ENCODE data around the gene ARSG. TPM values are rescaled to one million over a fixed set of nuclear protein-coding genes. Genes with fewer than 3 reads are reported as not detected.

Gene ARSG
- polyA plus RNA-seq, 1 of the 3 experiments (the other 2 are of a cell fraction), result 0.41 TPM

DNA sequence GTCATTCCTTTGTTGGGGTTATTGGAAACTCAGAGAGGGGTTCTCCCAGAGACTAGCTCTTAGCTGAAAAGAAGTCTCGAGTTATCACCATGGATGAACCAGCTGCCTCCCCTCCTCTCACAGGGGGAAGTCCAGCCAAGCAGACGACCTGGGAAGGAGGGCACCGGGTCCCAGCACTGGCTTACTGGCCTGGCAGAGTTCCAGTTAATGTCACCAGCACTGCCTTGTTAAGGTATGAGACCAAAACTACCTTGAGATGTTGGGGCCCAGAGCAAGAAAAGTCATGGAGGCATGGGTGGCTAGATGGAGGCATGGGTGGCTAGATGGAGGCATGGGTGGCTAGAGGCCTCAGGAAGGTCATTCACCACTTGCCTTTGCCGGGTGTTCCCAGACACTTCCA, 93.6 kb downstream of the ARSG start:
- Histone ChIP-seq H3K27ac (ENCODE audit: low read depth in 2 of 2, low read length in 1 of 2) (no peak overlapping the region), H3K4me1 (ENCODE audit: control insufficient read depth in 1 of 2, insufficient read depth in 2 of 2, low read depth in 1 of 2, low read length in 1 of 2) (no peaks in the 10 kb centered on the region), H3K9ac (no peak overlapping the region), H3K4me3 (ENCODE audit: low read depth in 2 of 2, low read length in 1 of 2) (no peak overlapping the region), H3K4me2 (no peak overlapping the region), H4K20me1 (ENCODE audit: insufficient read depth) (no peaks in the 10 kb centered on the region), H2AFZ (ENCODE audit: low read depth) (no peak overlapping the region), H3K9me3 (no peaks in the 10 kb centered on the region), H3K36me3 (replicated peaks in 1 of 2; ENCODE audit: control insufficient read depth in 1 of 2, insufficient read depth in 2 of 2, low read length in 1 of 2) (no peaks in the 10 kb centered on the region), H3K9me2 (no peaks in the 10 kb centered on the region), H3F3A (replicated peaks; ENCODE audit: insufficient read depth) (no peaks in the 10 kb centered on the region), H3K79me2 (ENCODE audit: insufficient read depth) (no peaks in the 10 kb centered on the region), H3K27me3 (ENCODE audit: insufficient read depth) (no peaks in the 10 kb centered on the region; the same call in 1 of the 2 replicates)
- POLR2A ChIA-PET, result no interaction called here
- no peak for DNase-seq
- TF ChIP-seq FOSL2 (IDR thresholded peaks at IDR 0.05; ENCODE audit: borderline replicate concordance, low read depth) (no peak), RAD21 (IDR thresholded peaks at IDR 0.05; ENCODE audit: low read length) (no peak), NFIC (IDR thresholded peaks at IDR 0.05; ENCODE audit: borderline replicate concordance) (no peak), ELF1 (IDR thresholded peaks at IDR 0.05) (no peak), FOXJ3 (CRISPR knock-in tag; IDR thresholded peaks at IDR 0.05) (no peak), GABPA (IDR thresholded peaks at IDR 0.05; ENCODE audit: low read depth) (no peak), CHD2 (IDR thresholded peaks at IDR 0.05; ENCODE audit: low read length, partially characterized antibody) (no peak), NRF1 (IDR thresholded peaks at IDR 0.05; ENCODE audit: low read depth, low read length) (no peak), MEF2A (IDR thresholded peaks at IDR 0.05; ENCODE audit: borderline replicate concordance, low read depth) (no peak), RCOR1 (IDR thresholded peaks at IDR 0.05; ENCODE audit: low read length) (no peak), EZH2phosphoT487 (IDR thresholded peaks at IDR 0.05; ENCODE audit: borderline replicate concordance, low read depth) (no peak)
- TF ChIP-seq, protein P1, sequence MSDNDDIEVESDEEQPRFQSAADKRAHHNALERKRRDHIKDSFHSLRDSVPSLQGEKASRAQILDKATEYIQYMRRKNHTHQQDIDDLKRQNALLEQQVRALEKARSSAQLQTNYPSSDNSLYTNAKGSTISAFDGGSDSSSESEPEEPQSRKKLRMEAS (IDR thresholded peaks at IDR 0.05; ENCODE audit: low read depth), result no peak
- TF ChIP-seq, protein P2, sequence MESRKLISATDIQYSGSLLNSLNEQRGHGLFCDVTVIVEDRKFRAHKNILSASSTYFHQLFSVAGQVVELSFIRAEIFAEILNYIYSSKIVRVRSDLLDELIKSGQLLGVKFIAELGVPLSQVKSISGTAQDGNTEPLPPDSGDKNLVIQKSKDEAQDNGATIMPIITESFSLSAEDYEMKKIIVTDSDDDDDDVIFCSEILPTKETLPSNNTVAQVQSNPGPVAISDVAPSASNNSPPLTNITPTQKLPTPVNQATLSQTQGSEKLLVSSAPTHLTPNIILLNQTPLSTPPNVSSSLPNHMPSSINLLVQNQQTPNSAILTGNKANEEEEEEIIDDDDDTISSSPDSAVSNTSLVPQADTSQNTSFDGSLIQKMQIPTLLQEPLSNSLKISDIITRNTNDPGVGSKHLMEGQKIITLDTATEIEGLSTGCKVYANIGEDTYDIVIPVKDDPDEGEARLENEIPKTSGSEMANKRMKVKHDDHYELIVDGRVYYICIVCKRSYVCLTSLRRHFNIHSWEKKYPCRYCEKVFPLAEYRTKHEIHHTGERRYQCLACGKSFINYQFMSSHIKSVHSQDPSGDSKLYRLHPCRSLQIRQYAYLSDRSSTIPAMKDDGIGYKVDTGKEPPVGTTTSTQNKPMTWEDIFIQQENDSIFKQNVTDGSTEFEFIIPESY (IDR thresholded peaks at IDR 0.05; ENCODE audit: borderline replicate concordance, low read depth), result no peak
- 33% methylated on average over 4 of the region's 4 CpGs for WGBS (ENCODE audit: low lambda C conversion rate)
- CTCF ChIA-PET, result interaction anchor here (1.2 to 2.5 kb wide), 3 partner anchors 14 to 81 kb away, joined by 3 to 11 read pairs (median 4); no protein-coding TSS in a partner anchor

DNA sequence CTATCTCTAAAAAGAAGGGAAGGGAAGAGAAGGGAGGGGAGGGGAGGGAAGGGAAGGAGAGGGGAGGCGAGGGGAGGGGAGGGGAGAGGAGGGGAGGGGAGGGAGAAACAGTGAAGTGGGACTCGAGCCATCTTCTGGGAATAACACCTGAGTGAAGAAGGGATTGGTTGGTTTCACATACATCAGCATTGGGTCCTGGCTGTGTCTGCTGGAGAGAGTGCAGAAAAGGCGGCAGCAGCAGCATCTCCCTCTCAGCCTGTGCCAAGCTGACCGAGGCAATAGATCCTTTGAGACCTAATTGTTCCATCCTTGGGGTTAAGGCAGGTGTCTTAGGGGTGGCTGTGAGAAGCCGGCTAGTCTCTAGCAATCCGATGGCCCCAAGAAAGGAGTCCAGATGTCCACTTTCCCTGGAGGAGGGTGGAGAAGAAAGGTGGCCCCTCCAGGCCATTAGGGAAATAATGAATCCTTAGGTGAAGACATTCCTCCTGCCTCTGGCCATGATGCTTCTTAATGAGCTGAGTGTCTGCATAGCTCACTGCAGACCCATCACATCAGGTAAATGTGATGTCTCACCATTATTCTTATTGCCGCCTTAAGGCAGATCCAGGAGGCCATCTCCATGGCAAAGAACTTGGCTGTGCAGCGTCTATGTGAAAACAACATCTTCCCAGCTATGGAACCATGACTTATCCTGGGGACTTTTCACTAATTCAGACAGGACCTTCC, 94.4 kb downstream of the ARSG start:
- Histone ChIP-seq H3K9me3 (no peaks in the 10 kb centered on the region), H3K4me3 (ENCODE audit: low read depth in 2 of 2, low read length in 1 of 2) (no peak overlapping the region), H4K20me1 (ENCODE audit: insufficient read depth) (no peaks in the 10 kb centered on the region), H3K9me2 (no peaks in the 10 kb centered on the region), H3F3A (replicated peaks; ENCODE audit: insufficient read depth) (no peaks in the 10 kb centered on the region), H3K79me2 (ENCODE audit: insufficient read depth) (no peaks in the 10 kb centered on the region), H3K9ac (no peak overlapping the region), H2AFZ (ENCODE audit: low read depth) (no peak overlapping the region), H3K4me2 (no peak overlapping the region), H3K27ac (ENCODE audit: low read depth in 2 of 2, low read length in 1 of 2) (no peak overlapping the region), H3K27me3 (ENCODE audit: insufficient read depth) (no peaks in the 10 kb centered on the region; the same call in 1 of the 2 replicates), H3K4me1 (ENCODE audit: control insufficient read depth in 1 of 2, insufficient read depth in 2 of 2, low read depth in 1 of 2, low read length in 1 of 2) (no peaks in the 10 kb centered on the region), H3K36me3 (replicated peaks in 1 of 2; ENCODE audit: control insufficient read depth in 1 of 2, insufficient read depth in 2 of 2, low read length in 1 of 2) (no peaks in the 10 kb centered on the region)
- WGBS (ENCODE audit: low lambda C conversion rate), result 55% methylated on average over 8 of the region's 8 CpGs
- ChIA-PET CTCF (interaction anchor here (1.2 to 2.5 kb wide), 4 partner anchors 13 to 80 kb away, joined by 3 to 11 read pairs (median 4); no protein-coding TSS in a partner anchor), POLR2A (no interaction called here)
- DNase-seq, result no peak
- TF ChIP-seq MXI1 (IDR thresholded peaks at IDR 0.05; ENCODE audit: low read depth, low read length) (no peak), EZH2phosphoT487 (IDR thresholded peaks at IDR 0.05; ENCODE audit: borderline replicate concordance, low read depth) (no peak), RFX5 (IDR thresholded peaks at IDR 0.05; ENCODE audit: low read length) (no peak), YY1 (IDR thresholded peaks at IDR 0.05; ENCODE audit: low read depth) (no peak), FOSL2 (IDR thresholded peaks at IDR 0.05; ENCODE audit: borderline replicate concordance, low read depth) (no peak), GABPA (IDR thresholded peaks at IDR 0.05; ENCODE audit: low read depth) (no peak), TCF12 (IDR thresholded peaks at IDR 0.05) (no peak), NRF1 (IDR thresholded peaks at IDR 0.05; ENCODE audit: low read depth, low read length) (no peak), TAF1 (IDR thresholded peaks at IDR 0.05; ENCODE audit: borderline replicate concordance, low read depth, low read length) (no peak), ELF1 (IDR thresholded peaks at IDR 0.05) (no peak)
- TF ChIP-seq, protein P3, sequence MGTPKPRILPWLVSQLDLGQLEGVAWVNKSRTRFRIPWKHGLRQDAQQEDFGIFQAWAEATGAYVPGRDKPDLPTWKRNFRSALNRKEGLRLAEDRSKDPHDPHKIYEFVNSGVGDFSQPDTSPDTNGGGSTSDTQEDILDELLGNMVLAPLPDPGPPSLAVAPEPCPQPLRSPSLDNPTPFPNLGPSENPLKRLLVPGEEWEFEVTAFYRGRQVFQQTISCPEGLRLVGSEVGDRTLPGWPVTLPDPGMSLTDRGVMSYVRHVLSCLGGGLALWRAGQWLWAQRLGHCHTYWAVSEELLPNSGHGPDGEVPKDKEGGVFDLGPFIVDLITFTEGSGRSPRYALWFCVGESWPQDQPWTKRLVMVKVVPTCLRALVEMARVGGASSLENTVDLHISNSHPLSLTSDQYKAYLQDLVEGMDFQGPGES (IDR thresholded peaks at IDR 0.05; ENCODE audit: low read depth, low read length), result no peak
- TF ChIP-seq, protein P4, sequence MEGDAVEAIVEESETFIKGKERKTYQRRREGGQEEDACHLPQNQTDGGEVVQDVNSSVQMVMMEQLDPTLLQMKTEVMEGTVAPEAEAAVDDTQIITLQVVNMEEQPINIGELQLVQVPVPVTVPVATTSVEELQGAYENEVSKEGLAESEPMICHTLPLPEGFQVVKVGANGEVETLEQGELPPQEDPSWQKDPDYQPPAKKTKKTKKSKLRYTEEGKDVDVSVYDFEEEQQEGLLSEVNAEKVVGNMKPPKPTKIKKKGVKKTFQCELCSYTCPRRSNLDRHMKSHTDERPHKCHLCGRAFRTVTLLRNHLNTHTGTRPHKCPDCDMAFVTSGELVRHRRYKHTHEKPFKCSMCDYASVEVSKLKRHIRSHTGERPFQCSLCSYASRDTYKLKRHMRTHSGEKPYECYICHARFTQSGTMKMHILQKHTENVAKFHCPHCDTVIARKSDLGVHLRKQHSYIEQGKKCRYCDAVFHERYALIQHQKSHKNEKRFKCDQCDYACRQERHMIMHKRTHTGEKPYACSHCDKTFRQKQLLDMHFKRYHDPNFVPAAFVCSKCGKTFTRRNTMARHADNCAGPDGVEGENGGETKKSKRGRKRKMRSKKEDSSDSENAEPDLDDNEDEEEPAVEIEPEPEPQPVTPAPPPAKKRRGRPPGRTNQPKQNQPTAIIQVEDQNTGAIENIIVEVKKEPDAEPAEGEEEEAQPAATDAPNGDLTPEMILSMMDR (IDR thresholded peaks at IDR 0.05), result no peak

All from SK-N-SH (cell line).